ENCODE measurements around the gene TRPM3.
"Not testable (repeated sequence)": the region's sequence is repeated elsewhere in the genome, so short reads cannot be mapped to it uniquely, and the experiment has no call there.

The TRPM3 gene

DNA sequence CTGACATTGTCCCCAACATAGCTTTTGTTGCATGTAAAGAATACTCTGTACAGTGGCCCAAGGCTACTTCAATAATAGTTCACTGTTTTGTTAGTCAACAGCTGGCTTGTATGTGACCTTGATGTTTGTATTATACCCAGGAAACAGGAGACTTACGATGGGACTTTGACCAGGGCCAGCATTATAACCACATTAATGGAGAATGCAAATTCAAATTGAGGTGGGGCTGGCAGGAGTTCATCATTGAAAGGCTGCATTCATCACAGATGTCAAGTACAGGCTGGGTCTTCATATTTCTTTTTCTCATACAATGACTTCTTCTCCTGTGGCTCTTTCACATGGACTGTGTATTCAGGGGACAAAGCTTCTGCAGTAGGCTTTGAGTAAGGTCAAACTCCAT, 414.6 kb downstream of the TRPM3 start:
- DNase-seq: not testable (repeated sequence)

DNA sequence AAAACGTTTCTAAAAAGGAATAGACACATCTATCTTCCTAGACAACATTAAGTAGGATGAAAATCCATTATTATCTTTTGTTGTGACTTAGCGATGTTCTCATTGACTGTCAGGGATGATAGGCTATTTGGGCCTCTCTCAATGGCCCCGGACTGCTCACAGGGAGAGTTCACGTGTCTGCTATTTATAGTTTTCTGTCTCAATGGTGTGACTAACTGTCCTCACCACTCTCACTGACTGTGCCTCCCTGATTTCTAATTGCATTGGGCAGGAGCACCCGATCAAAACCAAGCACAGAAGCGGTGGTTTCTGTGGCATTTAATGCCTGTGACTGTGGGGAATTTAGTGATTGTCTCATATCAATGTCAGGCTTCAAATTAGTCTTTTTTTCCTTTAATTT, 420.3 kb downstream of the TRPM3 start:
- no peak for DNase-seq

DNA sequence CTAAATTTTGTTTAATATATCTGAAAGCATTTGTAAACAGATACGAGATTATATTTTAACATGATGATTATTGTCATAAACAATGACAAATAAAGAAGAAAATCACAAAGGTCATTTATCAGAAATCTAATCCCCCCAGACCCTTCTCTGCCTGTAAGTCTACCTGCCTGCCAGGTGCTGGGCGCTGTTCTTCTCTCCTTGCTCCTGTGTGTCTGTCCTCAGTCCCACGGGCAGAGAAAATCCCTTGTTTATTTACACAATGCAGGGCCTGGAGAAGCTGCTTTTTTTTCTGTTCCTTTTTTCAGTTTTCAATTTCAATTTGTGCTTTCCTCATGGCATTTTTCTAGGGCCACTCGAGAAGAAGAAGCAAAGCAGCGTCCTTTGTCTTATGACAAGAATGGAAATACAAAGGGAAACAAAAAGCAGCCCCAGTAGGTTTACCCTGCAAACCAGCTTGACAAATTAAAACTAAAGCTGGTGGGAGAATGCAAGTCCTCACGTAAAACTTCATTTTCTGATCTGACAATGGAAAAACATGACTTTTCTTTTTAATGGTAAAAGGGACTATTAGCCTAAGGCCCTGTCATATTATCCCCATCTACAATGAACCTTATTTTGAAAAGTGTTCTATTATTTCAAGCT, 424.6 kb downstream of the TRPM3 start:
- DNase-seq: no peak

DNA sequence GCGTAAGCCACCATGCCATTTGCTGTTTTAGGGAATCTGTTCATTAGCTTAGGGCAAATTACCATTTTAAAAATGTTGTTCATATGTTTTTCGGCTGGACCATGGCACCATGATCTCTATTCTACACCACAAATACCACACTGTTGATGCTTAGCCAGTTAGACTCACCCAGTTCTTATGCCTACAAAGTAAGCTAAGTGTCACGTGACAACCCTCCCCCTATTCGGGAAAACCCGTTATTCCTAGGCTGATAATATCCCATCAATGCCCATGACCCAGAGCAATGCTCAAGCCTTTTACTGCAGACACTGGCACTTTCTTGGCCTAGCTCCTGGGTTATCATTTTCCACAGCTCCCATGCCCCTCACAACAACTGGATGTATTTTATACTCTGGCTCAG, 426.7 kb downstream of the TRPM3 start:
- DNase-seq: no peak

DNA sequence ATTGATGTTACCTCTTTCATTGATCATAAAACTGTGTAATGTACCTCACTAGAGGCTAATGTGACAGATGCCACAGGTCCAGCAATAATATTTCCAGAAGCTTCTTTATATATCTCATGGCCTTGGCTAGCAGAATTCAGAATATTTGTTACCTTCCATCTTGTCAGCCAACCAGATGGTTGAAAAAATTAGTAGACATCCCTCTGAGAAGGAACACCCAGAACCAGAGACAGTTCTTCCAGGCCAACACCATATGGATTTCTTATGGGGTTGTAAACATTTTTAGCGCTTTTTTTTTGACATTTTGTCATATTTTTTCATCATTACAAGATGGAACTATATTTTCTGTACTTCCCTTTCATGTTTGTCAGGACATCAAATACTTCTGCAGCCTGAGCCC, 428.2 kb downstream of the TRPM3 start:
- DNase-seq: no peak

DNA sequence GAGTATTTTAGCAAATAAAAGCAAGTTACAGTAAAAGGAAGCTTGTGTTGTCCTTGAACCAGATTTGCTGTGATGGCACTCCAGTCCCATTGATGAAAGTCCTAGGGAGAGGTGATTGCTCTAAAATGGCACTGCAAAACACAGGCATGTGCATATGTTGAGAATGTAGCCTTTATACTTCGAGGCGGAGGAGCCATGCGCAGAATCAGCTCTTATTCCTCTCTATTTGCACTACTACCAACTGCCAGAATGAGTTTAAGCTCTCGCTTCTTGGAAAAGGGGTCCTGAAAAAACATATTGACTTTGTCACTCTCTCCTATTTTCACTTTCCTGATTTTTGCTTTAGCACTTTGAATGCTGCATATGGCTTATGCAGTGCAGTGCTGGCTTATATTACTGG, 429.0 kb downstream of the TRPM3 start:
- DNase-seq: no peak

DNA sequence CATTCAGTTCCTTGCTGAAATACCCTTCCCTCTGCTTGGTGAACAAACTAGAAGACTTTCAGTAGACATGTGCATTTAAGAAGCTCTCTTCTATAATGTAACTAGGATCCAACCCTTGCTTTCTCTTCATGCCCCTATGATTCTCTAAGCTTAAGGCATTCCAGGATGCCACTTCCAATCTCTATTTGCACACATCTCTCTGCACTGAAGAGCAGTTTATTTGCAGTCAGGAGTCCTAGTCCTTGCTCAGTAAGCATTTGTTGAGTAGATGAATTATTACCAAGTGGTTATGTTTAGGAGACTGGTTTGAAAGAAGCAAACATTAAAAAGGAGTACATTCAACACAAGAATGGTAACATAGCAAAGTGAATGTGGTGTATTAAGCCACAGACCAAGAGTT, 432.7 kb downstream of the TRPM3 start:
- no peak for DNase-seq

DNA sequence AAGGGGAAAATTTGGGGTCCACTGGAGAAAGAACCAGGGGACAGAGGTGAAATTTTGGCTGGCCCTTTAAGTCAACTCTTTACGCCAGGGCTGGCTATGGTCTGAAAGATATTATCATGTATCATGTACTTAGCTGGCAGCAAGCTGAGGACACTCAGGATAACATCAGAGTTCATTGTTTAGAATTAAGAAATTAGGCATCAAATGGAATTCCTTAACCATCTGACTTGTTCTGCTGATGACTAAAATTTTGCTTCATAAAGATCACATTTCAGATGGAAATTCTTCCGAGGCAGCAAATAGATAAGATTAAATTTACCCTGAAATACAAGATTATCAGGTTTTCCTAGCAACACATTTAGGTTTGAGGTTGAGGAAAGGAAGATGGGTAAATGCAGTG, 437.6 kb downstream of the TRPM3 start:
- no peak for DNase-seq

DNA sequence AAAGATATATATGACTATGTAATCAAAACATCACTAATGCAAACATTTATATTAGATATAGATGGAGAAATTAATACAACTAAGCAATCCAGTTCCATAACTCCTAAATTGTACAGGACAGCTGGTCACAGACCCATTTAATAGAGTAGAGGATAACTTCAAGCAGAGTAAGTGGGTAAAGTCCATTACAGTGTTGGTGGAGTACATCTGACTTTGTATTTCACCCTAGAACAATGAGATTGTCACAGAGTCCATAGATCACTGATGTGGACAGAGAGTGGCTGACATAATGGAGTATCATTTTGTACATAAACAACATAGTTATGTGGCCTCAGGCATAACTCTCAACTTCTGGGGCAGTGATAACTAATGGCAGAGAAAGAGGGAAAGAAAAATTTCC, 439.1 kb downstream of the TRPM3 start:
- no peak for DNase-seq

DNA sequence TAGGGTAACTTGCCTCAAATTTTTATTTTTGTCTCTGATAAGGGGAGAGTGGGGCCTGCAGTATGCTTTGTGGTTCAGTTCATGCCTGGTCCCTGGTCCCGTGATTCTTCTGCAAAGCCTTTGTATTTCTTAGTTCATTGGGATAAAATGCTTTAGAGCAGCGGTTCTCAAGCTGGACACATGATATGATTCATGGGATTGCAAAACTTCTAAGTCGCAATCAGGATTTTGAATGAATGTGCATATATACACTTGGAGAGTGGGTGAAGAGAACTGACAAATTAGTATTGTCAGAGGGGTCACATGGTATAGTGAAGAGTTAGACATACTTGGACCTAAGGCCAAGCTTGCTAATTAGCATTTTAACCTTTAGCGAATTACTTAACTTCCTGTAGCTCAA, 441.6 kb downstream of the TRPM3 start:
- DNase-seq: no peak

DNA sequence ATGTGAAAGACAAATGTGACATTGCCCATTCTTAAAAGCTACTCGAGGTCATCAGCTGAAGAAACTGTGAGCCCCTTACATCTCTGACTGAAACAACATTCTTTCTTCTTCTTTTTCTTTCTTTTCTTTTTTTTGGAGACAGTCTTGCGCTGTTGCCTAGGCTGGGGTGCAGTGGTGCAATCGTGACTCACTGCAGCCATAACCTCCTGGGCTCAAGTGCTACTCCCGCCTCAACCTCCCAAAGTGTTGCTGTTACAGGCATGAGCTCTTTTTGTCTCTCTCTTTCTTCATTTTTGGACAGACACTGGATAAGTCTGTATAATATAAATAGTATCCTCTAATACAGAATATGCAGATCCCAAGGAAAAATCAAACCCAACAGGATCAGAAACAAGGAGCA, 443.3 kb downstream of the TRPM3 start:
- DNase-seq: no peak

DNA sequence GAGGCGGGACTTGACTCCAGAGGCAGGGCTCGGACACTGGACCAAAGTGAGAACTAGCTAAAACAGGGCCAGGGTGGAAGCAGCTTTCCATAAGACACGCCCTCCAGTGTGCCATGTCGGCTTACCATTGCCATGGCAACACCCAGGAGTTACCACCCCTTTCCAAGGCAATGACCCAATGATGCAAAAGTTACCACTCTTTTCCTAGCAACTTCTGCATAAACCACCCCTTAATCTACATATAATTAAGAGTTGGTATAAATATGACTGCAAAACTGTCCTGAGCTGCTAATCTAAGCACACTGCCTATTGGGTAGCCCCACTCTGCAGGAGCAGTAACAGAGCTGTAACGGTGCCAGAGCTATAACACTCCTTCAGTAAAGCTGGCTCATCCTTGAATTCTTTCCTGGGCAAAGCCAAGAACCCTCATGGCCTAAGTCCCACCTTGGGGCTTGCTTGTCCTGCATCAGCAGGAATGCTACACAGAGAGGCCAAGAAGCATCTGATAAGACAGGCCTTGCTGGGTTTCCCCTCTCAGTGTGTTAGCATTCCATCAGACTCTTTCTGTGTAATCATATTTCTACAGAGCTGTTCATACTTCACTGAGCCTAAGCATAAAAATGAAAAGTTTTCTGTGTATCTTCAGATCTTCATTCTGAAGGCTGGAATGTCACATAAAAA, 444.2 kb downstream of the TRPM3 start:
- no peak for DNase-seq

DNA sequence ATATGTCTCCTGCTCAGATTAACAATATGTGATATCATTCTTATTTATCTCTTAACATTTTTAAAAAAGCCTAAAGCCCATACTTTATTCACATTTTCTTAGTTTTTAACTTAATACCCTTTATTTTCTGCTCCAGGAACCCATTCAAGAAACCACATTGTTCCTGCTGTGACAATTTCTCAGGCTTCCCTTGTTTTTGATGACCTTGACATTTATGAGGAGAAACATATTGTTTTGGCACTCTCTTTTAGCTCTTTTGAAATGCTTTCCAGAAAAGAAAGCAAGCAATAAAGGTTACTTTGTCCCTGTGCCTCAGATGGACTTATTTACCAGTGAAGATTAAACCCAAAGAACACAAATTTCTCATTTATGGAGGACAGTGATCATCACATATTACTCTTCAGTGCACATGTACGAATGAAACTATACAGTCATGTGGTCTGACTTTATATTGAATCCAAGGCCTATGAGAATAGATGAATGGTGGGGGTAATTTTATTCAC, 445.5 kb downstream of the TRPM3 start:
- no peak for DNase-seq

DNA sequence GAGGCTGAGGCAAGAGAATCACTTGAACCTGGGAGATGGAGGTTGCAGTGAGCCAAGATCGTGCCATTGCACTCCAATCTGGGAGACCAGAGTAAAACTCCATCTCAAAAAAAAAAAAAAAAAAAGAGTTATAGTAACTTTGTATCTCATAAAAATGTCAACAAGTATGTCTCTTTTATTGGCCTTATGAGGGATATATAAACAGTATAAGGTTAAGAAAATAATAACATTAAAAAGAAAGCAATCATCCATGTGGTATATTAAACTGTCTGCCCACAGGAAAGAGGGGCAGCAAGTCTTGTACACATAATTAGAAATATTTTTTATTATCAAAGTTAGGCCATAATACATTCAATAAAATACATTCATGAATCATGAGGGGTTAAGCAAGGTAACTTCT, 447.6 kb downstream of the TRPM3 start:
- no peak for DNase-seq

DNA sequence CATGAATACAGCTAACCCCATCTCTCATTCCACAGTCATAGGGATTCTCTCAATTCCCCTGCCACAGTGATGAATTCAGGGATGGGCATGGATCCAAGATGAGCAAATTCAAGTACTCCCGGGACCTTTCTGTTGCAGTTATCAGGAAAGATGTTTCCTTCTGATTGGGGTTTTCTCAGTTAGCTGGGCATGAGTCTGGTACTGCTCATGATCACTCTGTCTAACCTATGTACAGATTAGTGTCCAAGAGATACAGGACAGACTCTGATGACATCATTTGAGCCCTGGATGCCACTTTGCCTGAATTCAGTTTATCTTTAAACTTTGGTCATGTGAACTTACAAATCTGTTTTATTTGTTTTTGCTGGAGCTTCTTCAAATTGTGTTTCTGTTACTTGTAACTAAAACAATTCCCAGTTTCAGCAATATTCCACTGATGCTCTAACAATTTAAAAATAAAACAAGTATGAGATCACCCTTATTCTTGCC, 449.2 kb downstream of the TRPM3 start:
- DNase-seq: no peak

DNA sequence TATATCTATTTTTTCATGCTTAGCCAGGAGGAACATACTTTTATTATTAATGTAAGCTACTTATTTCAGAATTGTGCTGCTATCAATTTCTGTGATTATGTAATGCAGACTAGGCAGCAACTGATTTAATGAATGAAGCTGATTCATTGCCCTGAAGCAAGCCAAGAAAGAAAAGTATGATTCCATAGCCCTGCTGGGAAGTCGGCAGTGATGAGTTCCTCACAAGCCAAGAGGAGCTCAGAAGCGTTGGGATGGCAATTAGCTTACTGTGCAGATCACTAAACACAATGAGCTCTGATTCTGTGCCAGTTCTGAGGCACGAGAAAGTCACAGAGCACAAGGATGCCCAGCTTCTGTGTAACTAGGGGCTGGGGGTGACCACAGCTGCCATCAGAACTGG, 452.7 kb downstream of the TRPM3 start:
- no peak for DNase-seq

DNA sequence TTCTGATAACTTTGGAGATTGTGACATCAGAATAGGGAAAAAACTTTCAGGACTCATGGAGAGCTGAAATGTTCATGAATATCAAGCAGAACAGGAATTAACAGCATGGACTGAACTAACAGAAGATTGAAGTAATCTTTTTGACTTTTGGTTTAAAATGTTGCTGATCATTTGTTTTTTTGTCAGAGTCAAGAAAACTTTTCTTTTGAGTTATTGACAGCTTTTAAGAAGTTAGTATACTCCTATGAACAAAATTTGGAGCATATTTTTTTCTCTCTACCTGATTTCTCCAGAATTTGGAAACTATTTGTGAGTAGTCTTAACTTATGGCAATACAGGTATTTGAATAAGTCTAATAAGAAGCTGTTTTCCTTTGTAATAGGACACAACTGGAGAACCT, 462.7 kb downstream of the TRPM3 start:
- DNase-seq: no peak

DNA sequence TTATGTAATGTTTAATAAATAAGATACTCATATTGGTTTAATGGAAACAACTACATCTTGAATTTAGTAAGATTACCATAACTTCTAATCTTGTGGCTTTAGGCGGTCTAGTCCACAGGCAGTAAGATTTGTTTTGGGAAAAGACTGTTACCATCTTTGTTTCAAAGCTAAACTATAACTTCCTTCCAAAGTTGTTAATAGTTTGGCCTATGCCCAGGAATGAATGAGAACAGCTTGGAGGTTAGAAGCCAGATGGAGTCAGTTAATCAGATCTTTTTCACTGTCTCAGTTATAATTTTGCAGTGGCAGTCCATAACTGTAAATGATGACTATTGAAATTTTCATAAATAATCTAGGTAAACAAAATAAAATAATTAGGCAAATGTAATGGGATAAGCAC, 465.1 kb downstream of the TRPM3 start:
- no peak for DNase-seq

DNA sequence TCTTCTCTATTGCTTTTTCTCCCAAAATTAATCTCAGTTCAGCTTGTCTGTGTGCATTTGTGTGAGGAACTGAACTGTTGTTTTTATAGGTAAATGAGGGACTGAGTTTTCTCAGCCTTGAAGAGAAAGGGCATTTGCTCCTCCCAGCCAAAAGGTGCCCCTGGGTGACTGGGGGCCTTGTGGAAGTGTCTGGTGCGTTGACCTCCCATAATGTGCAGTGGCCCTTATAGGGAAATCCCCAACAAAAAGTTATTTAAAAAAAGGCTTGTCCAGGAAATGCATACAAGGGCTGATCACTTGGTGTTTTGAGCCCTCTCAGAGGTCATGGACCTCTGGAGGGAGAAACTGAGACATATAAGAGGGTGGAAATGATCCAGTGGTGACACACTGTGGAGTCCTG, 467.3 kb downstream of the TRPM3 start:
- DNase-seq: no peak

DNA sequence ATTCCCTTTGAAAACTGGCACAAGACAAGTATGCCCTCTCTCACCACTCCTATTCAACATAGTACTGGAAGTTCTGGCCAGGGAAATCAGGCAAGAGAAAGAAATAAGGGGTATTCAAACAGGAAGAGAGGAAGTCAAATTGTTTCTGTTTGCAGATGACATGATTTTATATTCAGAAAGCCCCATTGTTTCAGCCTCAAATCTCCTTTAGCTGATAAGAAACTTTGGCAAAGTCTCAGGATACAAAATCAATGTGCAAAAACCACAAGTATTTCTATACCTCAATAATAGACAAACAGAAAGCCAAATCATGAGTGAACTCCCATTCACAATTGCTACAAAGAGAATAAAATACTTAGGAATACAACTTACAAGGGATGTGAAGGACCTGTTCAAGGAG, 476.8 kb downstream of the TRPM3 start:
- not testable (repeated sequence) for DNase-seq

DNA sequence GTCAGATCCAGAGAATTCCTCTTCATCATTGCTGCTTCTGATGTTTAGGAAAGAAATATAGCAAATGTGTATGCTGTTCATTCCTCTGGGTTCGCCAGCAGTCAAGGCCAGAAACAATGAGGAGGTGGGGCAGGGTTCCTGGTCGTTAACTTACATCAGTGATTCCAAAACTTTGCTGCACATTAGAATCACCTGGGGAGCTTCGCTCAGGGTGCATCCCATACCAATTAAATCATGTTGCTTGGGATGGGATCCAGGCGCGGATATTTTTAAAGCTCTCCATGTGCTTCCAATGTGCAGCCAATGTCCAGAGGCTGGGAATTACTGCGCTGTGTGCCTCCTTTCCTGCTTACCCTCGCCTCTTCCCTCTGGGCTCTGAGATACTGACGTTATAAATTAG, 479.1 kb downstream of the TRPM3 start:
- DNase-seq: no peak

DNA sequence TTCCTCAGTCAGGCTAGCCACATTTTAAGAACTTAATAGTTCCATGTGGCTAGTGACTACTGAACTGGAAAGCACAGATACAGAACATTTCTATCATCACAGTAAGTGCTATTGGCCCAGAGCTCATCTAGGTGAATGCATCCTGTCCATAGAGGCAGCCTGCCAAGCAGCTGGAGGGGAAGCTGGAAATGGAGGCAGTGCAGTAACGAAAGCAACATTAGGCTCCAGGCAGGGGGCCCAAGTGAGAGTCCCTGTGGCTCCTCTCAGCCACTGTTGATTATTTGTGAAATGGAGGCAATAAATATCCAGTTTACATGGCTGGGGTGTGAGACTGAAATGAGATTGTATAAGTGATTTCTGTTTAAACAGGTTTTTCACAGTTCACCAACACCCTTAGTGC, 479.8 kb downstream of the TRPM3 start:
- DNase-seq: no peak

DNA sequence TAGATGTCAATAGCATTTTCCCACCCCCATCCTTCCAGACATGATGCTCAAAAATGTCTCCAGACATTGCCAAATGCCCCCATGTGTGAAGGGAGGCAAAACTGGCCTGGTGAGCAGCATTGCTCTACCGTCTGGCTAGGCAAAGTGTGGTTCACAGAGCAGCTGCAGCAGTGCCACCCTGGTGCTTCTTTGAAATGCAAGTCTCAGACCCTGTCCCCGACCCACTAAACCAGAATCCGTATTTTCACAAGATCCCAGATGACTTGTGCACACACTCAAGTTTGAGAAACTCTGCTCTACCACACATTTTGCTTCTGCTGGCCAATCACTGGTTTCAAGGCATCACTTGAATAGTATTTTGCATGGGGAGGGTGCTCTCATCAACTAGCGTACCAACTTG, 480.4 kb downstream of the TRPM3 start:
- DNase-seq: no peak

DNA sequence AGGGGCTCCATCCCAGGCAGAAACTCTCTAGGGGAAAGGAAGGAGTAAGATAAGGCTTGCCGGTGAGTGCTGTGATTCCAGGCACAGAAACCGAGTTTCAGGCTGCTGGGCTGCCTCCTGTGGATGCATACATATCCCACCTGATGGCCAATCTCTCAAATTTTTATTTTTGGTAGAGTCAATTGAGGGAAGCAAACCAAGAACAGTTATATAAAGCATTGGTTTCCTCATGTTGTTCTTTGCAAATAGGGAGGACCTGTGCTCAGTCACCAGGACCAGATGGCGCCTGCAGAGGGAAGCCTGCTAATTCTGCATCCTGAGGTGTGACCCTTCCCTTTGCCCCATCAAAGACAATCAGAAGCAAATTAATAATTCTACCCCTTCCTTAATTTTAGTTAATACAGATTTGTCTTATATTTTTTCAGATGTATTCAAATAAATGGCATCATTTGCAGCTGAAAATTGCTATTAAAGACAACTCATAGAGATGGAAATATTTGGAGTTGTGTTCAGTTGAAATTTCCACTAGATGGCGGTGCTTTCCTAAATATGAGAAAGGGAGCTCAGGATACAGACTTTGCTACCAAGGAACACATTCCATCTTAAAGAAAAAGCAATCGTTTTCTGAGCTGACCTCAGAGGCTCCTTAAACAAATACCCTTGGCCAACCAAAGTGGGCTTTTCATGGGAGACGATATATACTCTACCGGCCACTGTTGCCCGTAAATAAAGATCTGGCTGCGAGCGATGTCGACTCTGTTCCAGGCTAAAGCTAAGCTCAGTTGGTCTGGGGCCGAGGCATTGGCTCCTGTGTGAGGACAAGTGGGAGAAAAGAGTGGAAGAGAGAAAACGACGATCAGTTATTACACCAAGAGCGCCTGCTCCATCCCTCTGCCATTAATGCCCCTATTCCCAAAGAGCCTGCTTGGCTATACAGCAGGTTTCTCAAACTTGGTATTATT, 481.3 kb downstream of the TRPM3 start:
- DNase-seq: peak; percentile 70
